ENCODE measurements around the gene PCDH8.

PCDH8 gene

DNA sequence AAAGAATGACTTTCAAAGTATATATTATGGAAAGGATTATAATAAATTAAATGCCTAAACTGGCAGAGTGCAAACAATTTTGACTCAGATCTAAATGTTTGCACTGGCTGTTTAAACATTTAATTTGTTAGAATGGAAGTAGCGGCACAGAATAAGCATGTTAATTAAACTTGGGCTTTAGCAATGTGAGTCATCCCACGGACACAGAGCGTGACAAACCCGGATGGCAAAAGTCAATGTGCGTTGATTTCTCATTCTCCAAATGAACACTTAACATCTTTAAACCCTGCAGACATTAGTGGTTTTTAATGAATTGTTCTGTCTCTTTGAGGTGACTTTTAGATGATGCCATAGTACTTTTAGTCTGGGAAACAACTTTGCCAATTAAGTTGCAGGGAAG, 38.4 kb downstream of the PCDH8 start:
- TF ChIP-seq, protein P1, sequence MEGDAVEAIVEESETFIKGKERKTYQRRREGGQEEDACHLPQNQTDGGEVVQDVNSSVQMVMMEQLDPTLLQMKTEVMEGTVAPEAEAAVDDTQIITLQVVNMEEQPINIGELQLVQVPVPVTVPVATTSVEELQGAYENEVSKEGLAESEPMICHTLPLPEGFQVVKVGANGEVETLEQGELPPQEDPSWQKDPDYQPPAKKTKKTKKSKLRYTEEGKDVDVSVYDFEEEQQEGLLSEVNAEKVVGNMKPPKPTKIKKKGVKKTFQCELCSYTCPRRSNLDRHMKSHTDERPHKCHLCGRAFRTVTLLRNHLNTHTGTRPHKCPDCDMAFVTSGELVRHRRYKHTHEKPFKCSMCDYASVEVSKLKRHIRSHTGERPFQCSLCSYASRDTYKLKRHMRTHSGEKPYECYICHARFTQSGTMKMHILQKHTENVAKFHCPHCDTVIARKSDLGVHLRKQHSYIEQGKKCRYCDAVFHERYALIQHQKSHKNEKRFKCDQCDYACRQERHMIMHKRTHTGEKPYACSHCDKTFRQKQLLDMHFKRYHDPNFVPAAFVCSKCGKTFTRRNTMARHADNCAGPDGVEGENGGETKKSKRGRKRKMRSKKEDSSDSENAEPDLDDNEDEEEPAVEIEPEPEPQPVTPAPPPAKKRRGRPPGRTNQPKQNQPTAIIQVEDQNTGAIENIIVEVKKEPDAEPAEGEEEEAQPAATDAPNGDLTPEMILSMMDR (IDR thresholded peaks at IDR 0.05; ENCODE audit: borderline replicate concordance, control extremely low read depth, extremely low read depth, insufficient read depth, missing control alignments) = no peak
- DNase-seq (ENCODE audit: low spot score) = no peak
- in situ Hi-C loops (cut with MboI; ENCODE audit: low sequenced_read_pairs, unreplicated experiment) = loop anchor here (25.0 kb wide), 1 partner anchor 198 kb away; no protein-coding TSS in a partner anchor

DNA sequence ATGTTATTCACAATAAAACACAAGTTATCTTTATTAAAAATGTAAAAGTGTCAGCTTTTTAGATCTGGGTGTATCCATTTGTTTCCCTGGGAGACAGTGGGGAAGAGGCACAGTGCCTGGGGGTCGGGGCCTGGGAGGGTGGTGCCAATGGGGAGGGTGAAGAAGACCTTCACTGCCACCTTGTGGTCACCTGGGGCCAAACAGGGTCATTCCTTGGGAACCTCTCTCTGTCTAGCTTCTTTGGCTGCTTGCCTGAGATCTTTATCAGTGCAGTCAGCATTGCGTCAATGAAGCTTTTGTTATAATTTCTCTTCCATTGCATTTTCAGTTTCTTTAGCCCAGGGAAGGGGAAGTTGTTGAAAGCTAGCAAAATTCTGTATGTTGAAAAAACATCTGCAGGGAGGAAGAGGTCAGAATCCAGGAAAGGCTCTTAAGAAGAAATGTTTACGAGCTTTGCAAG, 39.1 kb downstream of the PCDH8 start:
- in situ Hi-C loops (cut with MboI; ENCODE audit: low sequenced_read_pairs, unreplicated experiment) = loop anchor here (25.0 kb wide), 1 partner anchor 197 kb away; no protein-coding TSS in a partner anchor
- peak; percentile 79 for DNase-seq (ENCODE audit: low spot score)
- TF ChIP-seq, protein P1 (IDR thresholded peaks at IDR 0.05; ENCODE audit: borderline replicate concordance, control extremely low read depth, extremely low read depth, insufficient read depth, missing control alignments) = peak; percentile 65

DNA sequence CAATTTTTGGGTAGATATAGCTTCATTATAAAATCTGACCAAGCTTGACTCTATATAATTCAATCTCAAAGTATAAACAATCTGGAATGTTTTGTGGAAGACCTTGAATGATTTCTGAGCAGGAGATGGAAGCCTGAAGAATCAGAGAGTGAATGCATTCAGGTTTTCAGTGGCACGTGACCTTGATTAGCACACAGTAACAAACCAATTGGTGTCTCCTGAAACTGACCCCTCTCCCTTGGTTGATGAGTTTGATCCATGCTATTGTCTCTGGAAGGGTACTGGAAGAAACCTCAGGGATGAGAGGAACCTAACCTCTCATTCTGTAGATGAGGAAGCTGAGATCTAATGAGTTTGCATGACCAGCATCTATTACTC, 39.6 kb downstream of the PCDH8 start:
- no peak for DNase-seq (ENCODE audit: low spot score)
- in situ Hi-C loops (cut with MboI; ENCODE audit: low sequenced_read_pairs, unreplicated experiment) = loop anchor here (25.0 kb wide), 1 partner anchor 197 kb away; no protein-coding TSS in a partner anchor
- TF ChIP-seq, protein P1 (IDR thresholded peaks at IDR 0.05; ENCODE audit: borderline replicate concordance, control extremely low read depth, extremely low read depth, insufficient read depth, missing control alignments) = no peak

DNA sequence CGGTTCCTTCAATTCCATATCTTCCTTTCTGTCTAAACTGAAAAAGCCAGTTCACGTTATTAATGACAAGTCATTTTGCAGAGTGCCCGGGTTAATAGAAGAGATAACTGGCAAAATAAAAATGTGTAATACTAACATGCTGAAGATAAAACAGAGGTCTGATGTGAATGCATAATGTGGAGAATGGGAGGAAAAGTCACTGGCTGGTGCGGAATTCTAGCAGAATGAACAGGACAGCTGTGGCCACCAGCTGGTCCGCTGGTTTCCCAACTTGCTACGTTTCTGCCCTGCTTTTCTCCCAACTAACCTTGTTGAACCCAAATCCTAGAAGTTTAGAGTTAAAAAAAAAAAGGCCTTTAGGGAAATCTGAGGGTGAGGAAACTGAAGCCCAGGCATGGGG, 42.4 kb downstream of the PCDH8 start:
- TF ChIP-seq, protein P1 (IDR thresholded peaks at IDR 0.05; ENCODE audit: borderline replicate concordance, control extremely low read depth, extremely low read depth, insufficient read depth, missing control alignments) = no peak
- in situ Hi-C loops (cut with MboI; ENCODE audit: low sequenced_read_pairs, unreplicated experiment) = loop anchor here (25.0 kb wide), 1 partner anchor 194 kb away; no protein-coding TSS in a partner anchor
- DNase-seq (ENCODE audit: low spot score) = no peak

DNA sequence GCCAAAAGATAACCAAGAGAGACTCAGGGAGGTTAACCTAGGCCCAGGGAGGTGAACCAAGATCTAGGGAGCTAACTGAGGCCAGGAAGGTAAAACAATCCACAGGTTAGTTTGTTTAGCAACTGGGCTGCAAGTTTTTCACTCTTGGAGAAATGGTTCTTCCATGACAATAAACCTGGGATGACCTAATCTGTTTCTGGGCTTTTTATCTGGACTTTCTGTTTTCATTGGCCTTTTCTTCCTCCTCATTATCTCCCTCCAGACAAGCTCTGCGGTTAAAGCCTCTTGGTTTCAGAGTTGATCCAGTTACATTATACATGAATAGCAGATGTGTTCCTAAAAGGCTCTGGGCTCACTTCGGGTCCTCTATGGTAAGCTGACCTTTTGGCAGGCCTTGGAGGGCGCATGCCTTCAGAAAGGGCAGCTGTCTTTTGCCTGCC, 44.2 kb downstream of the PCDH8 start:
- TF ChIP-seq, protein P1 (IDR thresholded peaks at IDR 0.05; ENCODE audit: borderline replicate concordance, control extremely low read depth, extremely low read depth, insufficient read depth, missing control alignments) = no peak
- in situ Hi-C loops (cut with MboI; ENCODE audit: low sequenced_read_pairs, unreplicated experiment) = loop anchor here (25.0 kb wide), 1 partner anchor 192 kb away; no protein-coding TSS in a partner anchor
- DNase-seq (ENCODE audit: low spot score) = no peak

DNA sequence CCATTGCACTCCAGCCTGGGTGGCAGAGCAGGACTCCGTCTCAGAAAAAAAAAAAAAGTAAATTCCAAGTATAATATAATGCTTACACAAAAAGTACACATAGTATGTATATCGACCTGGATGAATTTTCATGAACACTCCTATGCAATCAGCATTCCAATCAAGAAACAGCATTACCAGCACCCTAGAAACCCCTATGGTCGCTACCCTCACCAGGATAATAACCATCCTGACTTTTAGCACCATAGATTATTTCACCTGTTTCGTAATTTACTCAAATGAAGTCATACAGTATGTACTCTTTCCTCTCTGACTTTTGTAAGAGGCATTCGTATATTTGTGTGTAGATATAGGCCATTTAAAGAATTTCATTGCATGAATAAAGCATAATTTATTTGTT, 47.6 kb downstream of the PCDH8 start:
- in situ Hi-C loops (cut with MboI; ENCODE audit: low sequenced_read_pairs, unreplicated experiment) = loop anchor here (25.0 kb wide), 1 partner anchor 189 kb away; no protein-coding TSS in a partner anchor
- DNase-seq (ENCODE audit: low spot score) = no peak
- TF ChIP-seq, protein P1 (IDR thresholded peaks at IDR 0.05; ENCODE audit: borderline replicate concordance, control extremely low read depth, extremely low read depth, insufficient read depth, missing control alignments) = no peak
